Measurements from ENCODE around the gene ATRIP.
"Not testable (repeated sequence)": the region's sequence is repeated elsewhere in the genome, so short reads cannot be mapped to it uniquely, and the experiment has no call there.

DNA sequence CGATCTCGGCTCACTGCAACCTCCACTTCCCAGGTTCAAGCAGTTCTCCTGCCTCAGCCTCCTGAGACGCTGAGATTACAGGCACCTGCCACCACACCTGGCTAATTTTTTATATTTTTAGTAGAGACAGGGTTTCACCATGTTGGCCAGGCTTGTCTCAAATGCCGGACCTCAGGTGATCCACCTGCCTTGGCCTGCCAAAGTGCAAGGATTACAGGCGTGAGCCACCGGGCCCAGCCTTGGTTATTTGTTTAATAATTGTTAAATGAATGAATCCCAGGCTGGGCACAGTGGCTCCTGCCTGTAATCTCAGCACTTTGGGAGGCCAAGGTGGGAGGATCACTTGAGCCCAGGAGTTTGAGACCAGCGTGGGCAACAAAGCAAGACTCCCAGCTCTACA lies 15.2 kb downstream of the ATRIP start:
- not testable (repeated sequence) for TF ChIP-seq POLR2A, EP300 (IDR thresholded peaks at IDR 0.05)
- TF ChIP-seq, protein P1, sequence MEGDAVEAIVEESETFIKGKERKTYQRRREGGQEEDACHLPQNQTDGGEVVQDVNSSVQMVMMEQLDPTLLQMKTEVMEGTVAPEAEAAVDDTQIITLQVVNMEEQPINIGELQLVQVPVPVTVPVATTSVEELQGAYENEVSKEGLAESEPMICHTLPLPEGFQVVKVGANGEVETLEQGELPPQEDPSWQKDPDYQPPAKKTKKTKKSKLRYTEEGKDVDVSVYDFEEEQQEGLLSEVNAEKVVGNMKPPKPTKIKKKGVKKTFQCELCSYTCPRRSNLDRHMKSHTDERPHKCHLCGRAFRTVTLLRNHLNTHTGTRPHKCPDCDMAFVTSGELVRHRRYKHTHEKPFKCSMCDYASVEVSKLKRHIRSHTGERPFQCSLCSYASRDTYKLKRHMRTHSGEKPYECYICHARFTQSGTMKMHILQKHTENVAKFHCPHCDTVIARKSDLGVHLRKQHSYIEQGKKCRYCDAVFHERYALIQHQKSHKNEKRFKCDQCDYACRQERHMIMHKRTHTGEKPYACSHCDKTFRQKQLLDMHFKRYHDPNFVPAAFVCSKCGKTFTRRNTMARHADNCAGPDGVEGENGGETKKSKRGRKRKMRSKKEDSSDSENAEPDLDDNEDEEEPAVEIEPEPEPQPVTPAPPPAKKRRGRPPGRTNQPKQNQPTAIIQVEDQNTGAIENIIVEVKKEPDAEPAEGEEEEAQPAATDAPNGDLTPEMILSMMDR (IDR thresholded peaks at IDR 0.05) = not testable (repeated sequence)

Data from sigmoid colon (tissue), 4 donors.